Endothelial cell of umbilical vein (primary cell): ENCODE measurements around the gene GAS7.

Experiments
- CTCF ChIP-seq, 2 donors: IDR thresholded peaks; 1 replicate in 1 of 2; 2 replicates in 1 of 2; pipeline ENCODE4 v1.5.1; 2011; ENCODE audit warnings: low read length in 2 of 2, mild to moderate bottlenecking in 2 of 2, moderate library complexity in 2 of 2, control low read depth in 1 of 2, inconsistent platforms in 1 of 2, low read depth in 1 of 2; ENCODE audit not compliant: insufficient read depth in 1 of 2; ENCODE audit errors: extremely low read depth in 1 of 2
- POLR2A ChIP-seq: IDR thresholded peaks from 2 replicates; pipeline ENCODE4 v1.6.1; 2012; ENCODE audit warnings: low read depth, mild to moderate bottlenecking, control low read depth, low read length

DNA sequence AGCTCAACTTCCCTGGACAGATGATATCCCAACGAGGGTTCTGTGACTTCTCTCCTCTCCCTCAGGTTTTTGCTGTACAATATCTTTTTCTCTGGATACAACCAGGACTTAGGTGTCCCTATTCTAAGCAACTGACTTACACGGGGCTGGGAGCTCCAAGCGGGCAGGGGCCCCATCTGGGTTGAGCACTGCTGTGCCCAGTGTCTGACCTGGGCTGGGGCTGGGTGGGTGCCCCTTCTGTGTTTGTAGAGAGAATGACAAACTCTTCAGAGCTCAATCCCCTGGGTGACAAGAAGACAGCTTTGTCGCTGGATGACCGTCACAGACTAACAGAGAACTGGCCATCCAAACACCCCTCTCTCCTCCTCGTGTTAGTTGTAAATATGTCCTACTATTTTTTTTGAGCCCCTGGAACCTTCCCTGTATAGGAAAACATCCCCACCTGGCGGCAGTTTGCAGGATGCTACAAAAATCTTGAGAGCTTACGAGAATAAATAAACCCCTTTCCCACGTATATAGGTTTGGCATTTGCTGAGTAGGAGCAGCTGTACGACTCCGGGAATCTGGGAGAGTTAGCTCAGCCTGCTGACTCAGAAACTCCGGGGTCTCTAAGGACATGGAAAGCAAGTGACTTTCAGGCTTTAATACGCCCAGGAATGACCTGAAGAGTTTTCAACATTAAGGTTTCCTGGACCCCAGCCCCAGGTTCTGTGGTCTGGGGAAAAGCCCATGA, 269.6 kb downstream of the GAS7 start:
- TF ChIP-seq CTCF (IDR thresholded peaks at IDR 0.05; ENCODE audit: extremely low read depth in 1 of 2, insufficient read depth in 1 of 2, low read depth in 1 of 2, low read length in 2 of 2) = no peak
- no peak for TF ChIP-seq POLR2A
